Activated CD4-positive, alpha-beta T cell treated with anti-CD3 and anti-CD28 coated beads for 36 hours (primary cell): ENCODE measurements around the gene AP2B1. TPM values are rescaled to one million over a fixed set of nuclear protein-coding genes. Genes with fewer than 3 reads are reported as not detected.

Source experiments
- ATAC-seq: fragments of 200-7000 bp; cut with Tn5 transposase; one replicate; pipeline ENCODE4 v1.10.0; 2021; ENCODE audit warnings: mild to moderate bottlenecking, moderate library complexity
- CTCF ChIA-PET: fragments of 350-600 bp; sonication (Branson Sonifier 250); formaldehyde crosslinking; loops from one replicate; lab custom pipeline; 2021; ENCODE audit warnings: antibody characterized with exemption; lab: Charles Lee
- POLR2A ChIA-PET: fragments of 350-600 bp; sonication (Branson Sonifier 250); formaldehyde crosslinking; loops from one replicate; lab custom pipeline; 2021; ENCODE audit warnings: antibody characterized with exemption, inconsistent platforms; lab: Charles Lee
- DNase-seq: peaks from one replicate; pipeline ENCODE4 v3.0.0-alpha.2; 2020
- H3K27ac Mint-ChIP-seq: one replicate; pipeline ENCODE4 v1.8.0; 2021; ENCODE audit warnings: mixed read lengths
- H3K27me3 Mint-ChIP-seq: one replicate; pipeline ENCODE4 v1.8.0; 2021; ENCODE audit warnings: mixed read lengths
- H3K36me3 Mint-ChIP-seq: one replicate; pipeline ENCODE4 v1.8.0; 2021; ENCODE audit warnings: low read depth, mixed read lengths
- H3K4me1 Mint-ChIP-seq: one replicate; pipeline ENCODE4 v1.8.0; 2021; ENCODE audit warnings: mixed read lengths
- H3K4me3 Mint-ChIP-seq: one replicate; pipeline ENCODE4 v1.8.0; 2021; ENCODE audit warnings: mild to moderate bottlenecking, moderate library complexity, mixed read lengths
- H3K9me3 Mint-ChIP-seq: one replicate; pipeline ENCODE4 v1.8.0; 2021; ENCODE audit warnings: low read depth, mixed read lengths
- intact Hi-C, 2 experiments: fragments of 100-400 bp; cut with DNase I in 1 of 2; cut with micrococcal nuclease in 1 of 2; formaldehyde crosslinking; loops; one replicate each; pipeline versions ENCODE4 v1.14.2 to v1.15.1; 2022 to 2024; cut with DNase I, micrococcal nuclease
- total RNA-seq, 2 experiments: library from RNA; stranded (reverse); gene quantifications; one replicate each; pipeline ENCODE4 v1.2.3, GENCODE V29; 2021

The AP2B1 gene
- total RNA-seq, 2 experiments from 2014 or later = 166 to 184 TPM

DNA sequence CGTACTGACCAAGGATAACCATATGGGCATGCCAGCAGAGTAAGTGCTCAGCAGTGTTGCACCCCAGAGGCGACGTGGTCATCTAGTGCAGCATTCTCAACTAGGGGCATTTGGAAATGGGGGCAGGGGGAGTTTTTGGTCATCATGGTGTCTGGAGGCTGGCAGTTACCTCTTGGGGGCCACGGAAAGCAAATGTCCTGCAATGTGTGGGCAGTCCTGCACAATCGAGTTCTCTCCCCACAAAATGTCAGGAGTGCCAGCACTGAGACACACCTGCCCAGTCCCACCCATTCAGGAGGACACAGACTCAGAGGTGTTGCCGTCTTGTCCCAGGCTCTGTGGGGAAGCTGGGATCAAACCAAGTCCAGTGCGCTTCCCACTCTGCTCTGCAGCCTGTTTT lies 147.3 kb downstream of the AP2B1 start:
- intact Hi-C loops = loop anchor here in 1 of 2 experiments (5.0 kb wide), 1 partner anchor 592 kb away; the partner anchor contains the start of gene NLE1
- Mint-ChIP-seq H3K9me3 (no peaks in the 10 kb centered on the region), H3K27me3 (no peaks in the 10 kb centered on the region), H3K36me3 (no peaks in the 10 kb centered on the region), H3K4me1 (peaks cover 16% of the 10 kb centered on the region), H3K27ac (no peak overlapping the region), H3K4me3 (no peak overlapping the region)
- ChIA-PET POLR2A (no interaction called here), CTCF (no interaction called here)
- ATAC-seq = no peak
- no peak for DNase-seq

DNA sequence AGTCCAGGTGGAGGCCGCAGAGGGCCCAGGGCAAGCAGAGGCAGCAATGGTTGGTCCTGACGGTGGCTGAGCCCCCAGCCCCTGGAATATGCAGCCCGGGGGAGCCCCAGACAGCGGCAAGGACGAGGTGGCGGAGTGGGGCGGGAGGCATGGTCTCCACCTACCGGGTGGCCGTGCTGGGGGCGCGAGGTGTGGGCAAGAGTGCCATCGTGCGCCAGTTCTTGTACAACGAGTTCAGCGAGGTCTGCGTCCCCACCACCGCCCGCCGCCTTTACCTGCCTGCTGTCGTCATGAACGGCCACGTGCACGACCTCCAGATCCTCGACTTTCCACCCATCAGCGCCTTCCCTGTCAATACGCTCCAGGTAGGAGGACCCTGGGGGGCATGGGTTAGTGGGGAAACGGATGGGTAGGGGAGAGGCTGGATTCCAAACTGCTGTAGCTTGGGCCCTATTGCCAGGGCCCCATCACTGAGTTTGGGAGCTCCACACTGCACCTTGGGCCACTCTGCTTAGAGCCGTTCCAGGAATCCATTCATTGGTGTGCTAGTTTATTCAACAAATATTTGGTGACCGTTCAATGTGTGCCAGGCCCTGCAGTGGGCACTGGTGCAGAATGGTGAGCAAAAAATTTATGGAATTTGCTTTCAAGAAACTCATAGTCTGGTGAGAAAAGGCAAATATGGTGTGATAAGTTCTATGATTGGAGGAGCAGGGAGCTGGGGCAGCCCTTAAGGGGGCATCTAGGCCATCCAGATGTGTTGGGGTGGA lies 148.1 kb downstream of the AP2B1 start:
- ATAC-seq (no peak), DNase-seq (no peak)
- Mint-ChIP-seq H3K4me3 (no peak overlapping the region), H3K27me3 (peaks cover 5% of the 10 kb centered on the region), H3K4me1 (peaks cover 11% of the 10 kb centered on the region), H3K36me3 (no peaks in the 10 kb centered on the region), H3K27ac (no peak overlapping the region), H3K9me3 (no peaks in the 10 kb centered on the region)
- POLR2A ChIA-PET = interaction anchor here (0.5 kb wide), 1 partner anchor 571 kb away, joined by 3 read pairs; no protein-coding TSS in a partner anchor
- CTCF ChIA-PET = interaction anchor here (1.1 kb wide), 1 partner anchor 12 kb away, joined by 3 read pairs; no protein-coding TSS in a partner anchor
- intact Hi-C loops = no loop called here

DNA sequence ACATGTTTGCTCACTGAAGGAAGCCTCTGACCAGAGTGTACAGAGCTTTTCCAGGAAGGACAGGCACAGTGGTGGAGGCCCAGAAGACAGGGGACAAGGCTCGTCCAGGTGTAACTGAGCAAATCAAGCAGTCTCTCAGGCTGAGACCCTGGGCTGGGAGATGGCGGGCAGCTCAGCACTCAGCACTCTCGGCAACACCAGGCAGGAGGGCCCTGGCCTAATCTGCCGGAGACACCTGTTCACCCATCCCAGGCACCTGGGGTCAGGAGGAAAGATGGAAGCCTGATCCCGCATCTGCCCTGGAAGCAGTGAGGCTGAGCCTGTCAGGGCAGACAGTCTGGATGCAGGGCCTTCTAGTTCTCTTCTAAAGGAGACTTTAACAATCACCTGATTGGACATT lies 149.1 kb downstream of the AP2B1 start:
- H3K9me3 Mint-ChIP-seq = no peaks in the 10 kb centered on the region
- intact Hi-C loops = no loop called here
- H3K27me3 Mint-ChIP-seq = peaks cover 9% of the 10 kb centered on the region
- POLR2A ChIA-PET = no interaction called here
- CTCF ChIA-PET = interaction anchor here (1.1 kb wide), 2 partner anchors 11 to 122 kb away, joined by 3 read pairs; no protein-coding TSS in a partner anchor
- H3K36me3 Mint-ChIP-seq = no peaks in the 10 kb centered on the region
- peaks cover under 1% of the 10 kb centered on the region for H3K4me1 Mint-ChIP-seq
- no peak for DNase-seq
- H3K4me3 Mint-ChIP-seq = no peak overlapping the region
- H3K27ac Mint-ChIP-seq = no peak overlapping the region
- ATAC-seq = no peak

- intact Hi-C loops = no loop called here
- peaks cover 22% of the 10 kb centered on the region for H3K27me3 Mint-ChIP-seq
- no peaks in the 10 kb centered on the region for H3K9me3 Mint-ChIP-seq
- ATAC-seq = no peak
- ChIA-PET POLR2A (no interaction called here), CTCF (interaction anchor here (0.7 to 1.1 kb wide), 2 partner anchors 9 to 26 kb away, joined by 3 to 4 read pairs; no protein-coding TSS in a partner anchor)
- H3K36me3 Mint-ChIP-seq = no peaks in the 10 kb centered on the region
- no peak overlapping the region for H3K27ac Mint-ChIP-seq
- H3K4me3 Mint-ChIP-seq = no peak overlapping the region
- H3K4me1 Mint-ChIP-seq = peaks cover 7% of the 10 kb centered on the region
- no peak for DNase-seq
Observed at GRCh38 chr17:35738519-35739133, 151.5 kb downstream of the AP2B1 start.

DNA sequence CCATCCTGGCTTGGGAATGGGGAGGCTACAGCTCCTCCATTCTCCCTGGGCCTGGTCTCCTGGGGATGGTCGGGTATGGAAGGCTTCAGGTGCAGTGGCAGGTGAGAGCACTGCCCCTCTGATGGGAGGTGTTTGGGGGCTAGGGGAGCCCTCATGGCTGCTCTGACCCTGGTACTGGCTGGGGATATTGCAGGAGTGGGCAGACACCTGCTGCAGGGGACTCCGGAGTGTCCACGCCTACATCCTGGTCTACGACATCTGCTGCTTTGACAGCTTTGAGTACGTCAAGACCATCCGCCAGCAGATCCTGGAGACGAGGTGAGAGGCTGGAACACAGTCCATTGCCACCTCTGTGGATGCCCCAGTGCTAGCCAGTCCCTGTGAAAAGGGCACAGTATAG lies 153.1 kb downstream of the AP2B1 start:
- POLR2A ChIA-PET = no interaction called here
- ATAC-seq = no peak
- no peak overlapping the region for H3K4me3 Mint-ChIP-seq
- DNase-seq = no peak
- H3K27me3 Mint-ChIP-seq = peaks cover 26% of the 10 kb centered on the region
- CTCF ChIA-PET = interaction anchor here (1.3 kb wide), 1 partner anchor 127 kb away, joined by 5 read pairs; no protein-coding TSS in a partner anchor
- H3K9me3 Mint-ChIP-seq = no peaks in the 10 kb centered on the region
- no peaks in the 10 kb centered on the region for H3K36me3 Mint-ChIP-seq
- no peak overlapping the region for H3K27ac Mint-ChIP-seq
- peaks cover 7% of the 10 kb centered on the region for H3K4me1 Mint-ChIP-seq
- intact Hi-C loops = loop anchor here (10.0 kb wide), 2 partner anchors 425 to 745 kb away; no protein-coding TSS in a partner anchor

DNA sequence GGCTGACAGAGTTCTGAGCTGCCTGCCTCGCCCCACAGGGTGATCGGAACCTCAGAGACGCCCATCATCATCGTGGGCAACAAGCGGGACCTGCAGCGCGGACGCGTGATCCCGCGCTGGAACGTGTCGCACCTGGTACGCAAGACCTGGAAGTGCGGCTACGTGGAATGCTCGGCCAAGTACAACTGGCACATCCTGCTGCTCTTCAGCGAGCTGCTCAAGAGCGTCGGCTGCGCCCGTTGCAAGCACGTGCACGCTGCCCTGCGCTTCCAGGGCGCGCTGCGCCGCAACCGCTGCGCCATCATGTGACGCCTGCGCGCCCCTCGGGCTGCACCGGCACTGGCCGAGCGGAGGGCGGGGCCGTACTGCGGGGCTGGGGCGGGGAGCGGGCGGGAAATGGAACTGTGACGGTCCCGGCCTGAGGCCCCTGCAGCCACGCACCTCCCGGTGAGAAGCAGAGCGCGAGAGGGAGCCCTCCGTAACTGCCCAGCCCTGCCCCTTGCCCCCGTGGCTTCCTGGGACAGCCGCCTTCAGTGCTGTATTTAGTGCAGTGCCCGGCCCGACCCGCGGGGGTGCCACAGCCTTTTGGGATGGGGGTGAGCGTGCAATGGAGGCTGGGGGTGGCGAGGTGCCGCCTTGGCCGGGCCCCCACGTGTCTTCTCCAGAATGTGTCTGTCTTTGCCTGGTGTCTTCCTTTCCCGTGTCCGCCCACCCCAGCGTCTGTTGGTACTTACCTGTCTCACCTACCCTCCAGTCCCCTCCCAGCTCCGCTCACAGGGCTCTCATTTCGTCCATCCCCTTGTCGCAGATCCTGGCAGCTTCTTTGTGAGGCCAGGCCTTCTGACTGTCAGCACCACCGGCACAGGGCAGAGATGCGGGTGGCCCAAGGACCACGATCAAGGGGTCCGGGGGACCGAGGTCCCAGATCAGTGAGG lies 154.1 kb downstream of the AP2B1 start:
- DNase-seq = peak; percentile 51
- ATAC-seq = peak; percentile 78
- H3K36me3 Mint-ChIP-seq = no peaks in the 10 kb centered on the region
- ChIA-PET POLR2A (interaction anchor here (0.6 kb wide), 1 partner anchor 124 kb away, joined by 3 read pairs; no protein-coding TSS in a partner anchor), CTCF (interaction anchor here (0.6 to 1.0 kb wide), 3 partner anchors 68 to 152 kb away, joined by 3 to 4 read pairs (median 3); partner anchors contain the start of gene TAF15)
- intact Hi-C loops = loop anchor here (10.0 kb wide), 2 partner anchors 426 to 746 kb away; no protein-coding TSS in a partner anchor
- no peak overlapping the region for H3K27ac Mint-ChIP-seq
- peaks cover 7% of the 10 kb centered on the region for H3K4me1 Mint-ChIP-seq
- H3K9me3 Mint-ChIP-seq = no peaks in the 10 kb centered on the region
- peak overlapping the region; percentile 43 for H3K4me3 Mint-ChIP-seq
- peaks cover 28% of the 10 kb centered on the region for H3K27me3 Mint-ChIP-seq

DNA sequence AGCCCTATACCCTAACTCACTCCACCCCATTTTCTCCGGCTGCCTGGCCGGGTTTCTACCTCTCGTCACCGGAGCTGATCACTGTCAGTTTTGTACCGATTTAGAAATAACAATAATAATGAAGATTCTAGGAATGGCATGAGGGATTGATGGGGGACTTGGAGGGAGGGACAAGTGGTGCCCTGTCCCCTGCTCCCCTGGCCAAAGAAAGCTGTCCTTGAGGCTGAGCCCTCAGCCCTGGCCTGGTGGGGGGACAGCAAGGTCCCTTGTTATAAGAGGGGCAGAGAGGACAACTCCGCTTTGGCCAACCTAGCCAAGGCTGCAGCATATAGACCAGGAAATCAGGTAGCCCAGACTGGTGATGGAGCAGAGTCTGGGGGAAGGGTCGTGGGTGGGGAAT lies 155.4 kb downstream of the AP2B1 start:
- Mint-ChIP-seq H3K4me3 (no peak overlapping the region), H3K27ac (no peak overlapping the region), H3K36me3 (no peaks in the 10 kb centered on the region), H3K27me3 (peaks cover 28% of the 10 kb centered on the region), H3K9me3 (no peaks in the 10 kb centered on the region), H3K4me1 (peaks cover 7% of the 10 kb centered on the region)
- intact Hi-C loops = loop anchor here (10.0 kb wide), 2 partner anchors 428 to 748 kb away; no protein-coding TSS in a partner anchor
- DNase-seq (no peak), ATAC-seq (no peak)
- POLR2A ChIA-PET = no interaction called here
- CTCF ChIA-PET = no interaction called here

- Mint-ChIP-seq H3K4me3 (no peak overlapping the region), H3K27me3 (peaks cover 28% of the 10 kb centered on the region), H3K36me3 (no peaks in the 10 kb centered on the region), H3K27ac (no peak overlapping the region), H3K9me3 (no peaks in the 10 kb centered on the region), H3K4me1 (peaks cover 7% of the 10 kb centered on the region)
- ATAC-seq = no peak
- DNase-seq = no peak
- intact Hi-C loops = loop anchor here (10.0 kb wide), 2 partner anchors 428 to 748 kb away; no protein-coding TSS in a partner anchor
- CTCF ChIA-PET = interaction anchor here (1.0 to 1.7 kb wide), 3 partner anchors 10 to 128 kb away, joined by 3 to 5 read pairs (median 4); no protein-coding TSS in a partner anchor
- POLR2A ChIA-PET = no interaction called here
Observed at GRCh38 chr17:35742896-35743477, 155.9 kb downstream of the AP2B1 start.

GRCh38 chr17:35743626-35744328 lies 156.7 kb downstream of the AP2B1 start:
- Mint-ChIP-seq H3K27ac (no peak overlapping the region), H3K4me1 (peaks cover 15% of the 10 kb centered on the region), H3K4me3 (no peak overlapping the region), H3K27me3 (peaks cover 31% of the 10 kb centered on the region), H3K9me3 (no peaks in the 10 kb centered on the region), H3K36me3 (no peaks in the 10 kb centered on the region)
- intact Hi-C loops = loop anchor here (10.0 kb wide), 2 partner anchors 429 to 749 kb away; no protein-coding TSS in a partner anchor
- POLR2A ChIA-PET = no interaction called here
- ATAC-seq = no peak
- CTCF ChIA-PET = interaction anchor here (0.6 to 1.7 kb wide), 4 partner anchors 11 to 129 kb away, joined by 3 to 5 read pairs (median 4); no protein-coding TSS in a partner anchor
- peak; percentile 54 for DNase-seq

- no peak overlapping the region for H3K4me3 Mint-ChIP-seq
- POLR2A ChIA-PET = no interaction called here
- ATAC-seq = no peak
- H3K9me3 Mint-ChIP-seq = no peaks in the 10 kb centered on the region
- DNase-seq = no peak
- CTCF ChIA-PET = interaction anchor here (0.7 to 6.5 kb wide), 5 partner anchors 14 to 132 kb away, joined by 3 to 99 read pairs (median 4); no protein-coding TSS in a partner anchor
- no peaks in the 10 kb centered on the region for H3K36me3 Mint-ChIP-seq
- H3K27me3 Mint-ChIP-seq = peaks cover 37% of the 10 kb centered on the region
- H3K27ac Mint-ChIP-seq = no peak overlapping the region
- intact Hi-C loops = loop anchor here (5.0 to 10.0 kb wide), 4 partner anchors 208 to 750 kb away; partner anchors contain the start of gene SLFN12L (in 1 of the 2)
- peaks cover 23% of the 10 kb centered on the region for H3K4me1 Mint-ChIP-seq
Observed at GRCh38 chr17:35744830-35745229, 157.7 kb downstream of the AP2B1 start.
